Stimulated activated CD4-positive, alpha-beta T cell treated with anti-CD3 and anti-CD28 coated beads, Interleukin-1b, Interleukin-23, amount 100 ng/mL, for 1 hour (primary cell): ENCODE data around the gene CARS2.
"Not testable (repeated sequence)": the region's sequence is repeated elsewhere in the genome, so short reads cannot be mapped to it uniquely, and the experiment has no call there.

Experiments
- DNase-seq, 2 donors: peaks; one replicate each; pipeline ENCODE4 v3.0.0-alpha.2; 2020; ENCODE audit warnings: low read depth in 2 of 2

The CARS2 gene

GRCh38 chr13:110618780-110619179, 87.1 kb downstream of the CARS2 start:
- no peak for DNase-seq

GRCh38 chr13:110618167-110618566, 87.7 kb downstream of the CARS2 start:
- DNase-seq, result no peak

- no peak for DNase-seq
Measured at GRCh38 chr13:110617321-110618072, 88.4 kb downstream of the CARS2 start.

- DNase-seq, result no peak
Measured at GRCh38 chr13:110616103-110617101, 89.5 kb downstream of the CARS2 start.

- peak; percentile 30 to 62 for DNase-seq
Measured at GRCh38 chr13:110615322-110616102, 90.4 kb downstream of the CARS2 start, which contains the start of gene NAXD. Gene NAXD (plus strand): TSS chr13:110615545. CDS start chr13:110615602, 57 bp downstream.

- DNase-seq, result no peak
Measured at GRCh38 chr13:110615005-110615321, 91.0 kb downstream of the CARS2 start.

- DNase-seq, result no peak
Measured at GRCh38 chr13:110610955-110611595, 94.8 kb downstream of the CARS2 start.

- DNase-seq, result no peak
Measured at GRCh38 chr13:110607675-110608224, 98.2 kb downstream of the CARS2 start.

GRCh38 chr13:110606281-110606680, 99.6 kb downstream of the CARS2 start:
- not testable (repeated sequence) for DNase-seq

- DNase-seq, result no peak
Measured at GRCh38 chr13:110605132-110605531, 100.8 kb downstream of the CARS2 start.

GRCh38 chr13:110600980-110601379, 104.9 kb downstream of the CARS2 start:
- DNase-seq, result no peak

GRCh38 chr13:110600261-110600819, 105.6 kb downstream of the CARS2 start:
- no peak for DNase-seq

- DNase-seq, result no peak
Measured at GRCh38 chr13:110597041-110597689, 108.8 kb downstream of the CARS2 start.

- DNase-seq, result no peak
Measured at GRCh38 chr13:110593430-110594130, 112.3 kb downstream of the CARS2 start.

GRCh38 chr13:110592665-110593064, 113.3 kb downstream of the CARS2 start:
- DNase-seq, result no peak
